Endothelial cell of umbilical vein (primary cell): ENCODE results near the gene SLC38A8.

ENCODE experiments used
- EZH2 ChIP-seq: IDR thresholded peaks from 2 replicates; pipeline ENCODE4 v1.6.1; 2012; ENCODE audit warnings: borderline replicate concordance, low read depth, mild to moderate bottlenecking, moderate library complexity, low read length, inconsistent platforms; ENCODE audit not compliant: severe bottlenecking
- FOS ChIP-seq: IDR thresholded peaks from 2 replicates; pipeline ENCODE4 v1.6.1; 2011; ENCODE audit warnings: mild to moderate bottlenecking, low read length, moderate library complexity, borderline replicate concordance; ENCODE audit not compliant: insufficient read depth
- POLR2AphosphoS5 ChIP-seq: IDR thresholded peaks from 2 replicates; pipeline ENCODE4 v1.6.1; 2012; ENCODE audit warnings: low read depth, mild to moderate bottlenecking, control low read depth, low read length, moderate library complexity; ENCODE audit not compliant: insufficient read depth
- TF ChIP-seq, protein P1 (sequence below), 2 donors: IDR thresholded peaks; 1 replicate in 1 of 2; 2 replicates in 1 of 2; pipeline ENCODE4 v1.5.1; 2011; ENCODE audit warnings: low read length in 2 of 2, mild to moderate bottlenecking in 2 of 2, moderate library complexity in 2 of 2, control low read depth in 1 of 2, inconsistent platforms in 1 of 2, low read depth in 1 of 2; ENCODE audit not compliant: insufficient read depth in 1 of 2; ENCODE audit errors: extremely low read depth in 1 of 2

DNA sequence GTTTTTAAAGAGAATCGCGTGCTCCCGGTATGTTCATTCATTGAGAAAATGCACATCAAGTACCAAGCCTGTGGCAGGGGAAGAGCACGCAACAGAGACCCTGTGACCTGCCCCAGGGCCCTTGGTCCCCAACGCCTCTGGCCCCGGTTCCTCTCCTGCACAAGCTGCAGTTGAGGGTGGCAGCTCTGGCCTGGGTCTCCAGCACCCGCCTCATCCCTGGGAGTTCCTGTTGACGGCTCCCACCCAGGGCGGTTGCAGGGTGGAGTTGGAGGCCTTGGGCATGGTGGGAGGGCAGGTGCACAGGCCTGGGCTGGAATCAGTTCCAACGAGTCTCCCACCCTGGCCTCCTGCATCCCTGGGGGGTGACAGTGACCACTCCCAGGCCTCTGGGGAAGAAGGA lies 69.5 kb downstream of the SLC38A8 start:
- TF ChIP-seq POLR2AphosphoS5 (no peak), EZH2 (no peak), FOS (no peak)
- TF ChIP-seq, protein P1, sequence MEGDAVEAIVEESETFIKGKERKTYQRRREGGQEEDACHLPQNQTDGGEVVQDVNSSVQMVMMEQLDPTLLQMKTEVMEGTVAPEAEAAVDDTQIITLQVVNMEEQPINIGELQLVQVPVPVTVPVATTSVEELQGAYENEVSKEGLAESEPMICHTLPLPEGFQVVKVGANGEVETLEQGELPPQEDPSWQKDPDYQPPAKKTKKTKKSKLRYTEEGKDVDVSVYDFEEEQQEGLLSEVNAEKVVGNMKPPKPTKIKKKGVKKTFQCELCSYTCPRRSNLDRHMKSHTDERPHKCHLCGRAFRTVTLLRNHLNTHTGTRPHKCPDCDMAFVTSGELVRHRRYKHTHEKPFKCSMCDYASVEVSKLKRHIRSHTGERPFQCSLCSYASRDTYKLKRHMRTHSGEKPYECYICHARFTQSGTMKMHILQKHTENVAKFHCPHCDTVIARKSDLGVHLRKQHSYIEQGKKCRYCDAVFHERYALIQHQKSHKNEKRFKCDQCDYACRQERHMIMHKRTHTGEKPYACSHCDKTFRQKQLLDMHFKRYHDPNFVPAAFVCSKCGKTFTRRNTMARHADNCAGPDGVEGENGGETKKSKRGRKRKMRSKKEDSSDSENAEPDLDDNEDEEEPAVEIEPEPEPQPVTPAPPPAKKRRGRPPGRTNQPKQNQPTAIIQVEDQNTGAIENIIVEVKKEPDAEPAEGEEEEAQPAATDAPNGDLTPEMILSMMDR (IDR thresholded peaks at IDR 0.05; ENCODE audit: extremely low read depth in 1 of 2, insufficient read depth in 1 of 2, low read depth in 1 of 2, low read length in 2 of 2), result no peak
